ENCODE data around the gene PRSS50. TPM values are rescaled to one million over a fixed set of nuclear protein-coding genes. Genes with fewer than 3 reads are reported as not detected.

Gene PRSS50
- total RNA-seq, 1 donor from 2014 or later = not detected

DNA sequence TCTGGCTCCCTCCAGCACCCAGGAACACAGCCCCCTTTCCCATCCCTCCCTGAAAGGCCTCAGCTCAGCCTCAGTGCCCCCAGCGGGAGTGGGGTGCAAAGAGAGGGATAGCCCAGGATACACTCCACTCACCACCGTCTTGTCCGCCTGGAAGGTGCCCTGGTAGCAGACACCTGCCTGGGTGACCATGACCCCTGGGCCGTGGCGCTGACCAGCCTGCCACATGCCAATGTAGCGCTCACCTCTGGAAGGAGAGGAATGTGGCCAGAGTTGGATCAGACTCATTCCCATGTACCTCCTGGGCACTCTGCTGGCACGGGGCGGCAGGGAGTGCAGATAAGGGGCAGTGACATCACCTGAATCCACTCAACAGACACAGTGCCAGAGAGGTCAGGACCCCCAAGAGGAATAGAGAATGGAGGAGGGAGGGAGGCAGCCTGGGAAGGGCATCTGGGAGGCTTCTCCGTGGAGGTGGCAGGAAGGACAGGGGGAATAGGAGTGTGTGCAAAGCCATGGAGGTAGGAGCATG lies 37.3 kb downstream of the PRSS50 start:
- TF ChIP-seq, protein P1, sequence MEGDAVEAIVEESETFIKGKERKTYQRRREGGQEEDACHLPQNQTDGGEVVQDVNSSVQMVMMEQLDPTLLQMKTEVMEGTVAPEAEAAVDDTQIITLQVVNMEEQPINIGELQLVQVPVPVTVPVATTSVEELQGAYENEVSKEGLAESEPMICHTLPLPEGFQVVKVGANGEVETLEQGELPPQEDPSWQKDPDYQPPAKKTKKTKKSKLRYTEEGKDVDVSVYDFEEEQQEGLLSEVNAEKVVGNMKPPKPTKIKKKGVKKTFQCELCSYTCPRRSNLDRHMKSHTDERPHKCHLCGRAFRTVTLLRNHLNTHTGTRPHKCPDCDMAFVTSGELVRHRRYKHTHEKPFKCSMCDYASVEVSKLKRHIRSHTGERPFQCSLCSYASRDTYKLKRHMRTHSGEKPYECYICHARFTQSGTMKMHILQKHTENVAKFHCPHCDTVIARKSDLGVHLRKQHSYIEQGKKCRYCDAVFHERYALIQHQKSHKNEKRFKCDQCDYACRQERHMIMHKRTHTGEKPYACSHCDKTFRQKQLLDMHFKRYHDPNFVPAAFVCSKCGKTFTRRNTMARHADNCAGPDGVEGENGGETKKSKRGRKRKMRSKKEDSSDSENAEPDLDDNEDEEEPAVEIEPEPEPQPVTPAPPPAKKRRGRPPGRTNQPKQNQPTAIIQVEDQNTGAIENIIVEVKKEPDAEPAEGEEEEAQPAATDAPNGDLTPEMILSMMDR (IDR thresholded peaks at IDR 0.05; ENCODE audit: insufficient read depth, low read length, severe bottlenecking) = no peak
- Histone ChIP-seq H3K36me3 (ENCODE audit: control insufficient read depth, insufficient read depth, low read length) (peaks cover 88% of the 10 kb centered on the region), H3K27me3 (ENCODE audit: control insufficient read depth, insufficient read depth, low read length) (no peaks in the 10 kb centered on the region), H3K4me3 (ENCODE audit: low read depth, low read length) (no peak overlapping the region)
- no peak for DNase-seq (ENCODE audit: low read depth)
- FAIRE-seq = no peak

DNA sequence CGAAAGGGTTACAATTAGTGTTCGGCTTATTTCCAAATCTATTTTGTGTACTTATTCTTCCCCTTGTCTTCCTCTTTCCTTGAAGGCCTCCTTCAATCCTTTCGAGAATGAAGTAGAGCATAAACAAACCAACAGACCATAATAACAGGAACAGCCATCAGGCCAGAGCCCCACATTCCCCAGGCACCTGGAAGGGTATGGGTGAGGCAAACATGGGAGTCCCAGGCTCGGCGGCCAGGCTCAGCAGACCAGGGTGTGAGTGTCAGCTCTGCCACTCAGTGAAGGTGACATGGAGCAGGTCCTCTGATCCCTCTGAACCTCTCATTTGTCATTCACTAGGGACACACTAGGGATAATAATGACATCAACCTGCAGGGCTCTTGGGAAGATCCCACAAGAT lies 38.0 kb downstream of the PRSS50 start:
- TF ChIP-seq, protein P1 (IDR thresholded peaks at IDR 0.05; ENCODE audit: insufficient read depth, low read length, severe bottlenecking) = no peak
- no peak for DNase-seq (ENCODE audit: low read depth)
- no peaks in the 10 kb centered on the region for H3K27me3 ChIP-seq (ENCODE audit: control insufficient read depth, insufficient read depth, low read length)
- no peak overlapping the region for H3K4me3 ChIP-seq (ENCODE audit: low read depth, low read length)
- no peak for FAIRE-seq
- peaks cover 88% of the 10 kb centered on the region for H3K36me3 ChIP-seq (ENCODE audit: control insufficient read depth, insufficient read depth, low read length)

DNA sequence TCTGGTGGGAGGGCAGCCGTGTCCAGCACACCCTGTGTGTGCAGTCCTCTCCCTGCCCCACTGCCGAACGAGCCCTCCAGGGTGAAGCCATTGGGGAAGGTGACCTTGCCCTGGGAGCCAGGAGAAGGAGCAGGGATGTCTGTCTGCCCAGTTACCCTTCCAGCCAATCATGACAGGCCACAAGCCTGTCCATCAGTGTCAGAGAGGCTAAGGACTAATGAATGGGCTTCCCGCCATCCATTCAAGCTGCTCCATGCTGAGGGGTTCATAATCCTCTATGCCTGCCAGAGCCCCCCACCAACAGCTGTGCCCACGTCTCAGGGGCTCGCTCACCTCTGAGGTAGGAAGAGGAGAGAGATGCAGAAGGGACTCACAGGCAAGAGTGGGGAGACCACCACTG lies 39.4 kb downstream of the PRSS50 start:
- TF ChIP-seq, protein P1 (IDR thresholded peaks at IDR 0.05; ENCODE audit: insufficient read depth, low read length, severe bottlenecking) = no peak
- FAIRE-seq = peak; percentile 58
- Histone ChIP-seq H3K36me3 (ENCODE audit: control insufficient read depth, insufficient read depth, low read length) (peaks cover 91% of the 10 kb centered on the region), H3K27me3 (ENCODE audit: control insufficient read depth, insufficient read depth, low read length) (no peaks in the 10 kb centered on the region), H3K4me3 (ENCODE audit: low read depth, low read length) (no peak overlapping the region)
- DNase-seq (ENCODE audit: low read depth) = no peak

DNA sequence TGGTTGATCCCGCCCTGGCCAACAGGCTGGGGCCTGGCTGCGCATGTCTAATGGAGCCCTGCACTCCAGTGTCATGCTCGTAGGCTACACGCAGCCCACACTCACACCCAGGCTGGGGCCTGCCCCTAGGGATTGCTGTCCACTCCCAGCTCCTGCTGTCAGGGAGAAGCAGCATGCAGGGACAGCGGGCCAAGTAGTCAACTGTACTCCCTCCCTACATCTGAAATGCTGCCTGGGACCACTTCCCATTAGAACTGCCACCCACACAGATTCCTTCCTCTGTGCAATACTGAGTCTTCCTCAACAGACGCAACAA lies 40.3 kb downstream of the PRSS50 start:
- Histone ChIP-seq H3K36me3 (ENCODE audit: control insufficient read depth, insufficient read depth, low read length) (peaks cover 89% of the 10 kb centered on the region), H3K27me3 (ENCODE audit: control insufficient read depth, insufficient read depth, low read length) (no peaks in the 10 kb centered on the region), H3K4me3 (ENCODE audit: low read depth, low read length) (no peak overlapping the region)
- TF ChIP-seq, protein P1 (IDR thresholded peaks at IDR 0.05; ENCODE audit: insufficient read depth, low read length, severe bottlenecking) = no peak
- FAIRE-seq = no peak
- DNase-seq (ENCODE audit: low read depth) = no peak

DNA sequence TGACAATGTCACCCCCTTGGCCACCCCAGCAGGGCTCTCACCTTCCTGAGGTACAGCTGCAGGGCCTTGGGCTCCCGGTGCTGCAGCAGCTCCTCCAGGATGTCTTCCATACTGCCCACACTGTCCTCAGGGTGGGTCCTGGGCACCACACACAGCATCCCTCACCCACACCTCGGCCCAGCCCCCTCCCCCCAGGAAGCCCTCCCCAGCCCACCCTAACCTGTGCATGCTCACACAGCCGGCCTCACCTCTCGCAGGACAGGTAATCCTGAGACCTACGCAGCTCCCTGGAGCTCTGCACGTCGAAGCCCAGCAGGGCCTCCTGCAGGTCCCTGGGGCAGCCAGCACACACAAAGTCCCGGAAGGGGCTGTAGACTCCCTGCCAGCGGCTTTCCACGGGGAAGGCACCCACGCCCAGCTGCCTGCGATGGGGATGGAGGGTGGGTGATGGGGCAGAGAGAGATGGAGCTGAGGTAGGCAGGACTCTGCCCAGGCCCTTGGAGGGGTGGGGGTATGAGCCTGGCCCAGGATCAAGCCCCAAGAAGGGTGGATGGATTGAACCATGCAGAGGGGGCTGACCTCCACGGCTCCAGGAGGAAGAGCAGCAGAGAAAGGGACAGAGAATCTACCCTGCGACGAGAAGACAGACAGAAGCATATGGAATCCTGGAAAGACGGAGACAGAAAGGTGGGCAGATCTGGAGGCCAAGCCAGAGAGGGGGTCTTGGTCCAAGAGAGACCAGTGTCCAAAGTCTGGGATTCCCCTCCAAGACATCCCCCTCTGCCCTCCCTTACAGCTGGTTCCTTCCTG lies 40.9 kb downstream of the PRSS50 start:
- FAIRE-seq (no peak), DNase-seq (ENCODE audit: low read depth) (no peak)
- H3K4me3 ChIP-seq (ENCODE audit: low read depth, low read length) = no peak overlapping the region
- TF ChIP-seq, protein P1 (IDR thresholded peaks at IDR 0.05; ENCODE audit: insufficient read depth, low read length, severe bottlenecking) = no peak
- H3K36me3 ChIP-seq (ENCODE audit: control insufficient read depth, insufficient read depth, low read length) = peaks cover 89% of the 10 kb centered on the region
- H3K27me3 ChIP-seq (ENCODE audit: control insufficient read depth, insufficient read depth, low read length) = no peaks in the 10 kb centered on the region
